Measurements from ENCODE around the gene AGR3. TPM values are rescaled to one million over a fixed set of nuclear protein-coding genes. Genes with fewer than 3 reads are reported as not detected.

Gene AGR3
- total RNA-seq, 1 donor from 2014 or later, result not detected

GRCh38 chr7:16840094-16840493, 41.7 kb downstream of the AGR3 start:
- no peaks in the 10 kb centered on the region for H3K36me3 ChIP-seq (ENCODE audit: insufficient read depth, low read length)
- DNase-seq (ENCODE audit: low read depth), result no peak
- Mint-ChIP-seq H3K36me3 (ENCODE audit: low read depth, unreplicated experiment) (no peaks in the 10 kb centered on the region), H3K27ac (ENCODE audit: unreplicated experiment) (peak overlapping the region; percentile 13), H3K4me1 (ENCODE audit: low read depth, unreplicated experiment) (peaks cover 30% of the 10 kb centered on the region), H3K27me3 (ENCODE audit: low read depth, unreplicated experiment) (no peaks in the 10 kb centered on the region), H3K9me3 (ENCODE audit: unreplicated experiment) (no peaks in the 10 kb centered on the region), H3K4me3 (ENCODE audit: unreplicated experiment) (no peak overlapping the region)
- no peaks in the 10 kb centered on the region for H4K20me1 ChIP-seq (ENCODE audit: insufficient read depth, low read length)
- H3K4me2 ChIP-seq (ENCODE audit: low read length), result no peak overlapping the region
- no peak for FAIRE-seq
- no peak overlapping the region for H3K9ac ChIP-seq (ENCODE audit: low read length)
- TF ChIP-seq EZH2 (IDR thresholded peaks at IDR 0.05; ENCODE audit: insufficient read depth, low read length) (no peak), CTCF (IDR thresholded peaks at IDR 0.05; ENCODE audit: insufficient read depth, low read depth, low read length) (no peak)
- H3K27me3 ChIP-seq (ENCODE audit: insufficient read depth, low read length), result no peaks in the 10 kb centered on the region
- H3K27ac ChIP-seq (ENCODE audit: low read depth, low read length), result no peak overlapping the region
- no peak overlapping the region for H2AFZ ChIP-seq (ENCODE audit: low read depth, low read length)
- no peak overlapping the region for H3K4me3 ChIP-seq (ENCODE audit: insufficient read depth, low read depth, low read length)
- no peaks in the 10 kb centered on the region for H3K9me3 ChIP-seq (ENCODE audit: insufficient read depth, low read depth, low read length)
- no peaks in the 10 kb centered on the region for H3K4me1 ChIP-seq (ENCODE audit: insufficient read depth, low read length)
- H3K79me2 ChIP-seq (ENCODE audit: insufficient read depth, low read length), result no peaks in the 10 kb centered on the region

GRCh38 chr7:16839646-16840045, 42.1 kb downstream of the AGR3 start:
- H3K27ac ChIP-seq (ENCODE audit: low read depth, low read length), result no peak overlapping the region
- TF ChIP-seq EZH2 (IDR thresholded peaks at IDR 0.05; ENCODE audit: insufficient read depth, low read length), result no peak
- no peak for TF ChIP-seq CTCF (IDR thresholded peaks at IDR 0.05; ENCODE audit: insufficient read depth, low read depth, low read length)
- no peaks in the 10 kb centered on the region for H3K9me3 ChIP-seq (ENCODE audit: insufficient read depth, low read depth, low read length)
- H4K20me1 ChIP-seq (ENCODE audit: insufficient read depth, low read length), result no peaks in the 10 kb centered on the region
- no peaks in the 10 kb centered on the region for H3K36me3 Mint-ChIP-seq (ENCODE audit: low read depth, unreplicated experiment)
- H2AFZ ChIP-seq (ENCODE audit: low read depth, low read length), result no peak overlapping the region
- H3K79me2 ChIP-seq (ENCODE audit: insufficient read depth, low read length), result no peaks in the 10 kb centered on the region
- peaks cover 30% of the 10 kb centered on the region for H3K4me1 Mint-ChIP-seq (ENCODE audit: low read depth, unreplicated experiment)
- H3K4me1 ChIP-seq (ENCODE audit: insufficient read depth, low read length), result no peaks in the 10 kb centered on the region
- no peak overlapping the region for H3K9ac ChIP-seq (ENCODE audit: low read length)
- no peaks in the 10 kb centered on the region for H3K27me3 Mint-ChIP-seq (ENCODE audit: low read depth, unreplicated experiment)
- FAIRE-seq (no peak), DNase-seq (ENCODE audit: low read depth) (peak; percentile 32)
- H3K9me3 Mint-ChIP-seq (ENCODE audit: unreplicated experiment), result no peaks in the 10 kb centered on the region
- peak overlapping the region; percentile 29 for H3K27ac Mint-ChIP-seq (ENCODE audit: unreplicated experiment)
- no peaks in the 10 kb centered on the region for H3K36me3 ChIP-seq (ENCODE audit: insufficient read depth, low read length)
- H3K4me3 ChIP-seq (ENCODE audit: insufficient read depth, low read depth, low read length), result no peak overlapping the region
- H3K4me3 Mint-ChIP-seq (ENCODE audit: unreplicated experiment), result no peak overlapping the region
- H3K27me3 ChIP-seq (ENCODE audit: insufficient read depth, low read length), result no peaks in the 10 kb centered on the region
- no peak overlapping the region for H3K4me2 ChIP-seq (ENCODE audit: low read length)

- H2AFZ ChIP-seq (ENCODE audit: low read depth, low read length), result no peak overlapping the region
- Mint-ChIP-seq H3K9me3 (ENCODE audit: unreplicated experiment) (no peaks in the 10 kb centered on the region), H3K4me1 (ENCODE audit: low read depth, unreplicated experiment) (peaks cover 34% of the 10 kb centered on the region), H3K27me3 (ENCODE audit: low read depth, unreplicated experiment) (no peaks in the 10 kb centered on the region), H3K36me3 (ENCODE audit: low read depth, unreplicated experiment) (no peaks in the 10 kb centered on the region), H3K27ac (ENCODE audit: unreplicated experiment) (no peak overlapping the region), H3K4me3 (ENCODE audit: unreplicated experiment) (no peak overlapping the region)
- H3K4me2 ChIP-seq (ENCODE audit: low read length), result no peak overlapping the region
- no peak overlapping the region for H3K9ac ChIP-seq (ENCODE audit: low read length)
- H3K27me3 ChIP-seq (ENCODE audit: insufficient read depth, low read length), result no peaks in the 10 kb centered on the region
- H3K4me3 ChIP-seq (ENCODE audit: insufficient read depth, low read depth, low read length), result no peak overlapping the region
- no peaks in the 10 kb centered on the region for H3K79me2 ChIP-seq (ENCODE audit: insufficient read depth, low read length)
- DNase-seq (ENCODE audit: low read depth), result no peak
- H3K9me3 ChIP-seq (ENCODE audit: insufficient read depth, low read depth, low read length), result no peaks in the 10 kb centered on the region
- H4K20me1 ChIP-seq (ENCODE audit: insufficient read depth, low read length), result no peaks in the 10 kb centered on the region
- no peak overlapping the region for H3K27ac ChIP-seq (ENCODE audit: low read depth, low read length)
- no peaks in the 10 kb centered on the region for H3K4me1 ChIP-seq (ENCODE audit: insufficient read depth, low read length)
- TF ChIP-seq CTCF (IDR thresholded peaks at IDR 0.05; ENCODE audit: insufficient read depth, low read depth, low read length) (no peak), EZH2 (IDR thresholded peaks at IDR 0.05; ENCODE audit: insufficient read depth, low read length) (no peak)
- H3K36me3 ChIP-seq (ENCODE audit: insufficient read depth, low read length), result no peaks in the 10 kb centered on the region
- FAIRE-seq, result no peak
Observed at GRCh38 chr7:16838891-16839290, 42.9 kb downstream of the AGR3 start.

All from astrocyte (in vitro differentiated cells and primary cell).